Measurements from ENCODE around the gene MS4A6A. TPM values are rescaled to one million over a fixed set of nuclear protein-coding genes. Genes with fewer than 3 reads are reported as not detected.

MS4A6A gene
- total RNA-seq, 2 donors from 2014 or later: 111 to 162 TPM

- no peak overlapping the region for H3K4me3 ChIP-seq
- no peaks in the 10 kb centered on the region for H3K9me3 ChIP-seq
- H3K27me3 ChIP-seq (replicated peaks; ENCODE audit: insufficient read depth): no peaks in the 10 kb centered on the region
- no peak for TF ChIP-seq CTCF (IDR thresholded peaks at IDR 0.05)
- no peak for DNase-seq (ENCODE audit: low spot score)
- ATAC-seq (ENCODE audit: insufficient number of reproducible peaks, low FRiP score, low read depth): no peak
- H3K27ac ChIP-seq: no peak overlapping the region
- H3K36me3 ChIP-seq: no peaks in the 10 kb centered on the region
- H3K4me1 ChIP-seq (ENCODE audit: control insufficient read depth in 1 of 2, low read depth in 2 of 2): no peaks in the 10 kb centered on the region
Observed at GRCh38 chr11:60124802-60125432, 58.0 kb downstream of the MS4A6A start.

Other genes starting within 250 kb of the MS4A6A start
- gene OOSP1, start 244.7 kb downstream of the MS4A6A start, total RNA-seq: not detected
- not detected for gene OOSP4A, start 219.1 kb downstream of the MS4A6A start, total RNA-seq
- not detected for gene OOSP4B, start 165.9 kb downstream of the MS4A6A start, total RNA-seq
- not detected for gene OOSP2, start 142.7 kb downstream of the MS4A6A start, total RNA-seq
- gene MS4A3, start 126.4 kb downstream of the MS4A6A start, total RNA-seq: not detected
- gene MS4A2, start 94.4 kb downstream of the MS4A6A start, total RNA-seq: 1 to 10 TPM; 1.1 to 5.9 TPM
- 10 to 100 TPM in 1 of 2 donors, 1 to 10 TPM in 1; 1.1 to 13.9 TPM for gene MS4A4E, start 60.1 kb upstream of the MS4A6A start, total RNA-seq
- gene MS4A4A, start 97.6 kb upstream of the MS4A6A start, total RNA-seq: 10 to 100 TPM; 44.9 to 63.7 TPM
- gene MS4A6E, start 144.2 kb upstream of the MS4A6A start, total RNA-seq: not detected
- gene MS4A7, start 195.4 kb upstream of the MS4A6A start, total RNA-seq: 10 to 100 TPM; 41.8 to 81.8 TPM
- gene MS4A14, start 213.4 kb upstream of the MS4A6A start, total RNA-seq: 1 to 10 TPM; 1.5 to 6.3 TPM
- gene MS4A5, start 246.5 kb upstream of the MS4A6A start, total RNA-seq: not detected

All from thoracic aorta (tissue), 2 donors.